NCI-H2081 (cell line): ENCODE data around the gene THOP1.
"Not testable (repeated sequence)": the region's sequence is repeated elsewhere in the genome, so short reads cannot be mapped to it uniquely, and the experiment has no call there.

Source experiments
- DNase-seq, 2 experiments: peaks; one replicate each; lab custom pipeline; 2025; lab: John Stamatoyannopoulos, UW

THOP1 gene

GRCh38 chr19:2782936-2783780 is 2.1 kb upstream of the THOP1 start, which contains the start of gene SGTA:
Gene SGTA, minus strand, starts transcription at chr19:2783273. Its CDS starts 14,205 bp downstream, at chr19:2769068.
- DNase-seq = peak; percentile 96 to 99

DNA sequence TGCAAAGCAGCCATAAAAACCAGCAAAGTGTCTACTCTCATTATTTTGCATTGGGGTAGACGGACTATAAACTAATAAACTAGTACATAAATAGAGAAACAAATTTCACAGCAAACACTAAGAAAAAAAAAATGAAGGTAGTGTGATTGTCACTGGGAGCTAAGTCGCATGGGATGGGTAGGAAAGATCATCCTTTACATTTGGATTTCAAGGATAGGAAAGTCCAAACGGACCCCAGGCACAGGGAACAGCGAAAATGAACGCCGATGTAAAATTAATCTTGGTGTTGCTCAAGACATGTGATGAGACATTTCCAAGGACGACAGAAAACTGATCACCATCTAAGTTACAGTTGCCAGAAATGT is 1.5 kb upstream of the THOP1 start:
- no peak for DNase-seq

DNA sequence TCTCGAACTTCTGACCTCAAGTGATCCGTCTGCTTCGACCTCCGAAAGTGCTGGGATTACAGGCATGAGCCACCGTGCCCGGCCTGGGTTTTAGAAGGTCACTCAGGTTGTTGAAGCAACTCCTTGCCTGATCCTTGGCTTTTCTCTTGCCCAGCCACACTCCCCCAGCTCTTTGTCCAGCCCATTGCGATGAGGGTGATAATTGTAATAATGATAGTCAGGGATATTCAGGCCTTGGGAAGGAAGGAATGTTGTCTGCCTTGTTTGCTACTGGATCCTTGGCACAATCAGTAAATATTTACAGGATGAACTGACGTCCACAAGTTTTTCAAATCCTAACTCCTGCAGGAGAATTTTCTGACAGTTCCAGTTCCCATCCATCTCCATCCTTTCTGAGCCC is 1.8 kb downstream of the THOP1 start:
- no peak for DNase-seq

DNA sequence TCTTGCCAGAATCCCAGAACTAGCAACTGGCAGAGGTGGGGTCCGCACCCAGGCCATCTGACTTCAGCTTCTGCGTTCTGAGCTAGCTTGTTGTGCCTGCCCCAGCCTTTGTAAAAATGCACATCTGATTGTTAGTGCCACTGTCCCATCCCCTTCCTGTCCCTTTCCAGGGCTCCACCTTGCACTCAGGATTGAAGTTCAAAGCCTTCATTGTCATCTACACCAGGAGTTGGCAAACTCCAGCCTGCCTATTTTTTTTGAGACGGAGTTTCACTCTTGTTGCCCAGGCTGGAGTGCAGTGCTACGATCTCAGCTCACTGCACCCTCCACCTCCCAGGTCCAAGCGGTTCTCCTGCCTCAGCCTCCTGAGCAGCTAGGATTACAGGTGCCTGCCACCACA is 2.9 kb downstream of the THOP1 start:
- DNase-seq = no peak

DNA sequence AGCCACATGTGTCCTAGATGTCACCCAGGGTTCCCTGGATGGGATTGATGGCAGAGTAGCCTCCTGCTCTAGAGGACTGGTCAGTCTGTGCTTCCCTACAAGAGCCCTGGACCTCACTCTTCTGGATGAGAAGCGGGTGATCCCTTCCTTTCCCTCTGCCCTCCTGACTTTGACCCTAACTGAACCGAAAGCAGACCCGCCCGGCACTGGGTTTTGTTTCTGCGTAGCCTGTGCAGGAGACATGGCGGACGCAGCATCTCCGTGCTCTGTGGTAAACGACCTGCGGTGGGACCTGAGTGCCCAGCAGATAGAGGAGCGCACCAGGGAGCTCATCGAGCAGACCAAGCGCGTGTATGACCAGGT is 4.9 kb downstream of the THOP1 start:
- no peak for DNase-seq

GRCh38 chr19:2790557-2791271 is 5.4 kb downstream of the THOP1 start:
- no peak for DNase-seq

DNA sequence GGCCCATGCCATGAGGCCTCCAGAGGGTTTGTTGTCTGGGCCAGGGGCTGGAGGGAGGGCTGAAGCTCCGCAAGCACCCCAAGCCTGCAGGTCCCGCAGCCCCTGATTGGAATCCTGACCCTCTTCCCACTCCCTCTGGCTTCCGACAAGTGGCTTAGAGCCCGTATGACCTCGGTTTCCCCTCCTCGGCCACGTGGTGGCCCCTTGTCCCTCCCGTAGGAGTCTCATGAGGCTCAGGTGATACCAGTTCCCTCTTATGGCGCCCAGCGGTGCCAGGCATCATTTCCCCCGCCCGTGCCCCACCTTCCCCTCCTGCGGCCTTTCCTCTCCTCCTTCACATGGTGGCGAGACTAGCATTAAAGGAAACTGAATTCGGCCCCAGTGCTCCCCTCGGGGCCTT is 6.1 kb downstream of the THOP1 start:
- no peak for DNase-seq

DNA sequence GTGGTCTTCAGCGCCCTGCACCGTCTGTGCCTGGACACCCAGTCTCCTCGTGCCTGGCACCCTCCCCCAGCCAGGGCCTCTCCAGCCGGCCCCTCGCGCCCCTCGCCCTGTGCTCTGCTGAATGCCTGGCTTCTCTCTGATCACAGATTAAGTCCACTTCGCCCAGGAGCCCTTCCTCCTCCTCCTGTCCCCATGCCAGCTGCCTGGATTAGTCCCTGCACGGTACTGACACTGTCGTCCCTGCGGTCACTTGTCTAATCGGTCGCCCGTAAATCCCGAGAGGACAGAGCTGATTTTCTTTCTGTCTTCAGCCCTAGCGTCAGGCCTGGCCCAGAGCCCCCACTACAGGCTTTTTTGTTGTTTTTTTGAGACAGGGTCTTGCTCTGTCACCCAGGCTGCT is 6.6 kb downstream of the THOP1 start:
- DNase-seq = no peak

DNA sequence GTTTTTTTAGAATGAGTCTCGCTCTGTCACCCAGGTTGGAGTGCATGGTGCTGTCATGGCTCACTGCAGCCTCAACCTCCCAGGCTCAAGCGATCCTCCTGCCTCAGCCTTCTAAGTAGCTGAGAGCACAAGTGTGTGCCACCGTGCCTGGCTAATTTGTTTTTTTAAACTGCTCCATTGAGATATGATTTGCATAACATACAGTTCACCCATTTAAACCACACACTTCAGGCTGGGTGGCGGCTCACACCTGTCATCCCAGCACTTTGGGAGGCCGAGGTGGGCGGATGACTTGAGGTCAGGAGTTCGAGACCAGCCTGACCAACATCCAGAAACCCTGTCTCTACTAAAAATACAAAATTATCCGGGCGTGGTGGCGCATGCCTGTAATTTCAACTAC is 7.4 kb downstream of the THOP1 start:
- not testable (repeated sequence) for DNase-seq

DNA sequence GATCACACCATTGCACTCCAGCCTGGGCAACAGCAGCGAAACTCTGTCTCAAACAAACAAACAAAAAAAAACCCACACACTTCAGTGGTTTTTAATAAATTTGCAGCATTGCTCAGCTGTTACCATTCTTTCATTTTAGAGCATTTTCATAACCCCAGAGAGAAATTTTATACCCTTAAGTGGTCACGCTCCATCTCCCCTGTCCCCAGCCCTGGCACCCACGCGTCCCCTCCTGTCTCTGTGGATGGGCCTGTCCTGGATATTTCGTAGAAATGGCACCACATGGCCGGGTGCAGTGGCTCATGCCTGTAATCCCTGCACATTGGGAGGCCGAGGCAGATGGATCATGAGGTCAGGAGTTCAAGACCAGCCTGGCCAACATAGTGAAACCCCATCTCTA is 7.8 kb downstream of the THOP1 start:
- no peak for DNase-seq

DNA sequence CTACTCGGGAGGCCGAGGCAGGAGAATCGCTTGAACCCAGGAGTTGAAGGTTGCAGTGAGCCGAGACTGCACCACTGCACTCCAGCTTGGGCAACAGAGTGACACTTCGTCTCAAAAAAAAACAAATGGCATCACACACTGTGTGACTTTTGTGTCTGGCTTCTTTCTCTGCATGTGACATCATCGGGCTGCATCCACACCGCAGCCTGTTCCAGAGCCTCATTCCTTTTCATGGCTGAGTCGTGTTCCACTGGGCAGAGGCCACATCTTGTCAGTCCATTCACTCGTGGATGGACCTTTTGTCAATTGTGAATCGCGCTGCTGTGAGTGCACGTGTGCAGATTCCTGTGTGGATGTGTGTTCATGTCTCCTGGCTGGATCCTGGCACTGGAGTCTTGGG is 8.3 kb downstream of the THOP1 start:
- no peak for DNase-seq

- DNase-seq = no peak
These were observed 10.7 kb downstream of the THOP1 start for GRCh38 chr19:2795827-2796658.

DNA sequence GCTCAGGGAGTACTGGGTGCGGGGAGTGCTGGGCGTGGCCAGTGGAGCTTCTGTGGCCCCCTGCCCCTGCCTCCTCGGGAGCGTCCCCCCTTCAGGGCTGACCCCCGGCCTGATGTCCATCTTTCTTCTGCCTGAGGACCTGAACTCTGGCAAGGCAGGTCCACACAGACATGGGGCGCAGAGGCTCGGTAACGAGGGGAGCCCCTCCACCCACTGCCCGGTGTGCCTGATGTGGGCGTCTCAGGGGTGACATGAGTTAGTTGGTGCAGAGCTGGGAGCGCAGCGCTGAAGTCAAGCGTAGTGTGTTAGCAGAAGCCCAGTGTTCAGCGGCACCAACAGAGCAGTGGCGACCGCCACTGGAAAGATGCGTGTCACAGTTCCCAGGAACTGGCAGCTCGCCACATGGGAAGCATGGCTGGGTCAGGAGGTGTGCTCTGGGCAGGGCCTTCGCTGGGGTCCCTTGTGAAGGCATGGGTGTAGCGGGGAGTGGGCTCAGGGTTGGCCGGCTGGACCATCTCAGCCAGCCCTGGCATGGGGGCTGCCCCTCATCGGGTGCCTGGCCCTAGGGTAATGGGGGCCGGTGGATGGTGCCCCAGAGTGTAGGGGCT is 11.5 kb downstream of the THOP1 start:
- no peak for DNase-seq

GRCh38 chr19:2797280-2797679 is 12.0 kb downstream of the THOP1 start:
- DNase-seq = no peak

GRCh38 chr19:2798158-2798685 is 12.9 kb downstream of the THOP1 start:
- DNase-seq = no peak

DNA sequence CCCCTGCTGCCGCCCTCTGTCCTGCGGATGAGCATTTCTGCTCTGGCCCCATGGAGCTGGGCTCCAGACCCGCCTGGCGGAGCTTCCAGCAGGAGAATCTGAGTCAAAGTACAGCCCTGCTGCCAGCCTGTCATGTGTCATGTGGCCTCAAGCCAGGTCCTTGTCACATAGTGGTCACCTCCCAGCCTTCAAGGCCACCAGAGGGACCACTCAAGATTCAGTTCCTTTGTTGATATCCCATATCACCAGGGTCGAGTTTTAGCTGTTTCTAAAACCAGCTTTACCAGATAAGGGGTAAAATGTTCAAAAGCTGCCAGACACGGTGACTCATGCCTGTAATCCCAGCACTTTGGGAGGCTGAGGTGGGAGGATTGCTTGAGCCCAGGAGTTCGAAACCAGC is 13.4 kb downstream of the THOP1 start:
- DNase-seq = no peak

DNA sequence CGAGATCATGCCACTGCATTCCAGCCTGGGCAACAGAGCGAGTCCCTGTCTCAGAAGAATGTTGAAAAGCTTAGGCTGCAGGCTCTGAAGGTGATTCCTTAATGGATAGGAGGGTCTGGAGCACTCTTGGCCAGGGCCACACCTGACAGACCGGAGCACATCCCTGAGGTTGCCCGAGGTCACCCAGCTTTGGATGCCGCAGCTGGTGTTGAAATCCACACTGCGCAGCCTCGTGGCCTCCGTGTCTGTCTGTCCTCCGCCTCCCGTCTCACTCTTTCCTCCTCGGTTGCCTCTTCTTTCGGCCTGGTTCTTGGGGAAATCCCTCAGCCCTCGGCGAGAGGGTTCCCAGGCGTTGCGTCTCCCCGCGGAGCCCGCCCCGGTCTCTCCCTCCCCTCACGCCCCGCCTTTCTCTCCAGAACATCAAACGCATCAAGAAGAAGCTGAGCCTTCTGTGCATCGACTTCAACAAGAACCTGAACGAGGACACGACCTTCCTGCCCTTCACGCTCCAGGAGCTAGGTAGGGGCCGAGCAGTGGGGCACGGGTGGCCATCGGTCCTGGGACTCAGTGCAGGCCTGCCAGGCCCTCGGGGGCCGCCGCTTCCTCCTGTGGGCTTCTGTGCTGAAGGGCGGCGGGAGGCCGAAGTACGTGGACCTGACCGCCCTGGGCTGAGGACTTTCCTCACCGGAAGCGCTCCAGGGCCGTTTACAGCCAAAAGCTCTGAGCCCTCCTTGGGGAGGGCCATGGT is 14.1 kb downstream of the THOP1 start:
- DNase-seq = no peak

- DNase-seq = no peak
These were observed 15.2 kb downstream of the THOP1 start for GRCh38 chr19:2800506-2800905.

GRCh38 chr19:2802826-2803225 is 17.5 kb downstream of the THOP1 start:
- DNase-seq = no peak

GRCh38 chr19:2803486-2804155 is 18.3 kb downstream of the THOP1 start:
- no peak for DNase-seq
